ENCODE measurements around the gene TMEM98.
"Not testable (repeated sequence)": the region's sequence is repeated elsewhere in the genome, so short reads cannot be mapped to it uniquely, and the experiment has no call there.

TMEM98 gene

DNA sequence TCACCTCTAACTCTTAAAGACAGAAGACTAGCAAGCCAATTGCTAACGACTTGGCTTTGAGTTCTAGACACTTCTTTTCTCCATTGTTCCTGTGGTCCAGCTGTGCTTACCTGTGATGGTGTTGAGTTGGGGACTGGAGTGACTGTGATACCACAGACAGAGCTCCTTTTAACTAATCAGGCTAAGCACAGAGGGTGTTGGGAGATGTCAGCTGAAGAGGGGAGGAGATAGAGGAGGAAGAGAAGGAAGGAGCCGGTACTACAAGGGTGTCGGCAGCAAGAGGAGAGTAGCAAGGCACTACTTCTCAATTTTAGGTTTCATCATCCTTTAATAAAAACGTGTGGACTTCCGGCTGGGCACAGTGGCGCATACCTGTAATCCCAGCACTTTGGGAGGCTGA lies 45.9 kb upstream of the TMEM98 start:
- TF ChIP-seq CSDC2 (CRISPR knock-in tag; IDR thresholded peaks at IDR 0.05) (no peak), ZFP30 (CRISPR knock-in tag; IDR thresholded peaks at IDR 0.05) (no peak), TCF4 (CRISPR knock-in tag; IDR thresholded peaks at IDR 0.05; ENCODE audit: borderline replicate concordance) (no peak)
- TF ChIP-seq, protein P1, sequence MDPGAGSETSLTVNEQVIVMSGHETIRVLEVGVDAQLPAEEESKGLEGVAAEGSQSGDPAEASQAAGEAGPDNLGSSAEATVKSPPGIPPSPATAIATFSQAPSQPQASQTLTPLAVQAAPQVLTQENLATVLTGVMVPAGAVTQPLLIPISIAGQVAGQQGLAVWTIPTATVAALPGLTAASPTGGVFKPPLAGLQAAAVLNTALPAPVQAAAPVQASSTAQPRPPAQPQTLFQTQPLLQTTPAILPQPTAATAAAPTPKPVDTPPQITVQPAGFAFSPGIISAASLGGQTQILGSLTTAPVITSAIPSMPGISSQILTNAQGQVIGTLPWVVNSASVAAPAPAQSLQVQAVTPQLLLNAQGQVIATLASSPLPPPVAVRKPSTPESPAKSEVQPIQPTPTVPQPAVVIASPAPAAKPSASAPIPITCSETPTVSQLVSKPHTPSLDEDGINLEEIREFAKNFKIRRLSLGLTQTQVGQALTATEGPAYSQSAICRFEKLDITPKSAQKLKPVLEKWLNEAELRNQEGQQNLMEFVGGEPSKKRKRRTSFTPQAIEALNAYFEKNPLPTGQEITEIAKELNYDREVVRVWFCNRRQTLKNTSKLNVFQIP (CRISPR knock-in tag; IDR thresholded peaks at IDR 0.05; ENCODE audit: borderline replicate concordance, low read depth), result no peak
- no peak for ATAC-seq

DNA sequence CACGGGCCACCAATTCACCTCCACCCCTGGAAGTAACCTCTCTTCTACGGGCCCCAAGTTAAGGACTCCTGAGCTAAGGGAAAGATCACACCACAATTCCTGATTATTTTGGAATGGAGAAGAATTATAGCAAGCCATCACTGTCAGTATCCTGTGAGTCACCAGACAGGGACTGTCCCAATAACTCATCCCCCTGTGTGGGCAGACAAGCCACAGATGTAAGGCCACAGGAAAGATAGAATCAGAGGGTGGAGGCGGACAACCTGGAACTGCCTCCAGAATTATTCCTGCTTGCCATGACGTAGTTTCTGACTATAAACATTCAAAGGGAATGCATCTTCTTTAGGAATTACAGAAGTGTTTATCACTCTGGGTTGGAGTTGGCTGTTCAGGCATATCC lies 45.2 kb upstream of the TMEM98 start:
- TF ChIP-seq ESRRG (CRISPR knock-in tag; IDR thresholded peaks at IDR 0.05), result no peak
- TF ChIP-seq ZFP3 (CRISPR knock-in tag; IDR thresholded peaks at IDR 0.05), result no peak
- TF ChIP-seq, protein P2, sequence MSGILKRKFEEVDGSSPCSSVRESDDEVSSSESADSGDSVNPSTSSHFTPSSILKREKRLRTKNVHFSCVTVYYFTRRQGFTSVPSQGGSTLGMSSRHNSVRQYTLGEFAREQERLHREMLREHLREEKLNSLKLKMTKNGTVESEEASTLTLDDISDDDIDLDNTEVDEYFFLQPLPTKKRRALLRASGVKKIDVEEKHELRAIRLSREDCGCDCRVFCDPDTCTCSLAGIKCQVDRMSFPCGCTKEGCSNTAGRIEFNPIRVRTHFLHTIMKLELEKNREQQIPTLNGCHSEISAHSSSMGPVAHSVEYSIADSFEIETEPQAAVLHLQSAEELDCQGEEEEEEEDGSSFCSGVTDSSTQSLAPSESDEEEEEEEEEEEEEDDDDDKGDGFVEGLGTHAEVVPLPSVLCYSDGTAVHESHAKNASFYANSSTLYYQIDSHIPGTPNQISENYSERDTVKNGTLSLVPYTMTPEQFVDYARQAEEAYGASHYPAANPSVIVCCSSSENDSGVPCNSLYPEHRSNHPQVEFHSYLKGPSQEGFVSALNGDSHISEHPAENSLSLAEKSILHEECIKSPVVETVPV (CRISPR knock-in tag; IDR thresholded peaks at IDR 0.05), result no peak
- no peak for TF ChIP-seq ISL1 (CRISPR knock-in tag; IDR thresholded peaks at IDR 0.05)
- no peak for TF ChIP-seq GLIS3 (CRISPR knock-in tag; IDR thresholded peaks at IDR 0.05)
- TF ChIP-seq, protein P1 (CRISPR knock-in tag; IDR thresholded peaks at IDR 0.05; ENCODE audit: borderline replicate concordance, low read depth), result no peak
- TF ChIP-seq, protein P3, sequence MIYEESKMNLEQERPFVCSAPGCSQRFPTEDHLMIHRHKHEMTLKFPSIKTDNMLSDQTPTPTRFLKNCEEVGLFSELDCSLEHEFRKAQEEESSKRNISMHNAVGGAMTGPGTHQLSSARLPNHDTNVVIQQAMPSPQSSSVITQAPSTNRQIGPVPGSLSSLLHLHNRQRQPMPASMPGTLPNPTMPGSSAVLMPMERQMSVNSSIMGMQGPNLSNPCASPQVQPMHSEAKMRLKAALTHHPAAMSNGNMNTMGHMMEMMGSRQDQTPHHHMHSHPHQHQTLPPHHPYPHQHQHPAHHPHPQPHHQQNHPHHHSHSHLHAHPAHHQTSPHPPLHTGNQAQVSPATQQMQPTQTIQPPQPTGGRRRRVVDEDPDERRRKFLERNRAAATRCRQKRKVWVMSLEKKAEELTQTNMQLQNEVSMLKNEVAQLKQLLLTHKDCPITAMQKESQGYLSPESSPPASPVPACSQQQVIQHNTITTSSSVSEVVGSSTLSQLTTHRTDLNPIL (CRISPR knock-in tag; IDR thresholded peaks at IDR 0.05; ENCODE audit: low read depth), result no peak
- no peak for TF ChIP-seq RARB (CRISPR knock-in tag; IDR thresholded peaks at IDR 0.05)
- no peak for TF ChIP-seq ZNF8 (CRISPR knock-in tag; IDR thresholded peaks at IDR 0.05)
- no peak for TF ChIP-seq OSR1 (CRISPR knock-in tag; IDR thresholded peaks at IDR 0.05)
- TF ChIP-seq ARNTL (CRISPR knock-in tag; IDR thresholded peaks at IDR 0.05; ENCODE audit: borderline replicate concordance, low read depth), result no peak
- TF ChIP-seq TOX (CRISPR knock-in tag; IDR thresholded peaks at IDR 0.05; ENCODE audit: borderline replicate concordance), result no peak
- TF ChIP-seq ZFP30 (CRISPR knock-in tag; IDR thresholded peaks at IDR 0.05), result no peak
- TF ChIP-seq ZNF565 (CRISPR knock-in tag; conservative IDR thresholded peaks at IDR 0.05; ENCODE audit: low read depth), result no peak
- TF ChIP-seq SNAI2 (CRISPR knock-in tag; IDR thresholded peaks at IDR 0.05), result no peak
- TF ChIP-seq PPARA (CRISPR knock-in tag; IDR thresholded peaks at IDR 0.05; ENCODE audit: borderline replicate concordance), result no peak
- TF ChIP-seq, protein P4, sequence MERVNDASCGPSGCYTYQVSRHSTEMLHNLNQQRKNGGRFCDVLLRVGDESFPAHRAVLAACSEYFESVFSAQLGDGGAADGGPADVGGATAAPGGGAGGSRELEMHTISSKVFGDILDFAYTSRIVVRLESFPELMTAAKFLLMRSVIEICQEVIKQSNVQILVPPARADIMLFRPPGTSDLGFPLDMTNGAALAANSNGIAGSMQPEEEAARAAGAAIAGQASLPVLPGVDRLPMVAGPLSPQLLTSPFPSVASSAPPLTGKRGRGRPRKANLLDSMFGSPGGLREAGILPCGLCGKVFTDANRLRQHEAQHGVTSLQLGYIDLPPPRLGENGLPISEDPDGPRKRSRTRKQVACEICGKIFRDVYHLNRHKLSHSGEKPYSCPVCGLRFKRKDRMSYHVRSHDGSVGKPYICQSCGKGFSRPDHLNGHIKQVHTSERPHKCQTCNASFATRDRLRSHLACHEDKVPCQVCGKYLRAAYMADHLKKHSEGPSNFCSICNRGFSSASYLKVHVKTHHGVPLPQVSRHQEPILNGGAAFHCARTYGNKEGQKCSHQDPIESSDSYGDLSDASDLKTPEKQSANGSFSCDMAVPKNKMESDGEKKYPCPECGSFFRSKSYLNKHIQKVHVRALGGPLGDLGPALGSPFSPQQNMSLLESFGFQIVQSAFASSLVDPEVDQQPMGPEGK (CRISPR knock-in tag; IDR thresholded peaks at IDR 0.05; ENCODE audit: borderline replicate concordance), result no peak
- TF ChIP-seq TCF4 (CRISPR knock-in tag; IDR thresholded peaks at IDR 0.05; ENCODE audit: borderline replicate concordance), result no peak
- no peak for TF ChIP-seq CSDC2 (CRISPR knock-in tag; IDR thresholded peaks at IDR 0.05)
- no peak for TF ChIP-seq ZNF70 (CRISPR knock-in tag; IDR thresholded peaks at IDR 0.05)
- peak; percentile 55 for ATAC-seq

DNA sequence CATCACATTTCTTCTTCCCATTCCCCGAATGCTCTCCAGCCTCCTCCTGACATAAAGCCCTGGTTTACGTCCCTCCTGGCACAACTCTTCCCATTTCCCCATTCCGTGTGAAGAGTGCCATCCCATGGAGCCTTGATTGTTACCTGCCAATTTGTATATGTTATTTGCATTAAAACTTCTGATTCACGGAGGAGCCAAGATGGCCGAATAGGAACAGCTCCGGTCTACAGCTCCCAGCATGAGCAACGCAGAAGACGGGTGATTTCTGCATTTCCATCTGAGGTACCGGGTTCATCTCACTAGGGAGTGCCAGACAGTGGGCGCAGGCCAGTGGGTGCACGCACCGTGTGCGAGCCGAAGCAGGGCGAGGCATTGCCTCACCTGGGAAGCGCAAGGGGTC lies 41.0 kb upstream of the TMEM98 start:
- ATAC-seq, result not testable (repeated sequence)

DNA sequence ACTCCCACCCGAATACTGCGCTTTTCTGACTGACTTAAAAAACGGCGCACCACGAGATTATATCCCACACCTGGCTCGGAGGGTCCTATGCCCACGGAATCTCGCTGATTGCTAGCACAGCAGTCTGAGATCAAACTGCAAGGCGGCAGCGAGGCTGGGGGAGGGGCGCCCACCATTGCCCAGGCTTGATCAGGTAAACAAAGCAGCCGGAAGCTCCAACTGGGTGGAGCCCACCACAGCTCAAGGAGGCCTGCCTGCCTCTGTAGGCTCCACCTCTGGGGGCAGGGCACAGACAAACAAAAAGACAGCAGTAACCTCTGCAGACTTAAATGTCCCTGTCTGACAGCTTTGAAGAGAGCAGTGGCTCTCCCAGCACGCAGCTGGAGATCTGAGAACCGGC lies 40.5 kb upstream of the TMEM98 start:
- not testable (repeated sequence) for ATAC-seq

DNA sequence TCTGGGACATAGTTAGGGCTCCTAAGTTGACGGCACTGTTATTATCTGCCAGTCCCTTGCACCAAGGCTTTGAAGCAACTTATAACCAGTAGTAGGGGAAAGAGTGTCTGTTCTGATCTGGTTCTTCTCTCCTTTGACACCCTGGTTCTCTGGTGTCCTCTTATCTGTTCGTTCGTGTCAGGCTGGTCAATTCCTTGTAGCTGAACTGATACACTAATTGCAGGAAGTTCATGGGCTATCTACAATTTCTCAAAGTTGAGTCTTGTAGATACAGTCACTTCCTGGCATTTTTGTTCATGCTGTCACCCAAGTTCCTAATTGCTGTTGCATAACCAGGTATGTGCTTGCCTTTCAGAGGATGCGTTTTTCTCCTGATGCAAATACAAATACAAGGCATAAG lies 33.7 kb upstream of the TMEM98 start:
- ATAC-seq, result no peak
- TF ChIP-seq ESRRG (CRISPR knock-in tag; IDR thresholded peaks at IDR 0.05) (no peak), ZFP3 (CRISPR knock-in tag; IDR thresholded peaks at IDR 0.05) (no peak), TOX (CRISPR knock-in tag; IDR thresholded peaks at IDR 0.05; ENCODE audit: borderline replicate concordance) (no peak), ZNF565 (CRISPR knock-in tag; conservative IDR thresholded peaks at IDR 0.05; ENCODE audit: low read depth) (no peak), ZNF8 (CRISPR knock-in tag; IDR thresholded peaks at IDR 0.05) (no peak), RARB (CRISPR knock-in tag; IDR thresholded peaks at IDR 0.05) (no peak), GLIS3 (CRISPR knock-in tag; IDR thresholded peaks at IDR 0.05) (no peak), ISL1 (CRISPR knock-in tag; IDR thresholded peaks at IDR 0.05) (no peak), ZFP30 (CRISPR knock-in tag; IDR thresholded peaks at IDR 0.05) (no peak), PPARA (CRISPR knock-in tag; IDR thresholded peaks at IDR 0.05; ENCODE audit: borderline replicate concordance) (no peak), SNAI2 (CRISPR knock-in tag; IDR thresholded peaks at IDR 0.05) (no peak)
- TF ChIP-seq, protein P2 (CRISPR knock-in tag; IDR thresholded peaks at IDR 0.05), result no peak
- TF ChIP-seq, protein P5, sequence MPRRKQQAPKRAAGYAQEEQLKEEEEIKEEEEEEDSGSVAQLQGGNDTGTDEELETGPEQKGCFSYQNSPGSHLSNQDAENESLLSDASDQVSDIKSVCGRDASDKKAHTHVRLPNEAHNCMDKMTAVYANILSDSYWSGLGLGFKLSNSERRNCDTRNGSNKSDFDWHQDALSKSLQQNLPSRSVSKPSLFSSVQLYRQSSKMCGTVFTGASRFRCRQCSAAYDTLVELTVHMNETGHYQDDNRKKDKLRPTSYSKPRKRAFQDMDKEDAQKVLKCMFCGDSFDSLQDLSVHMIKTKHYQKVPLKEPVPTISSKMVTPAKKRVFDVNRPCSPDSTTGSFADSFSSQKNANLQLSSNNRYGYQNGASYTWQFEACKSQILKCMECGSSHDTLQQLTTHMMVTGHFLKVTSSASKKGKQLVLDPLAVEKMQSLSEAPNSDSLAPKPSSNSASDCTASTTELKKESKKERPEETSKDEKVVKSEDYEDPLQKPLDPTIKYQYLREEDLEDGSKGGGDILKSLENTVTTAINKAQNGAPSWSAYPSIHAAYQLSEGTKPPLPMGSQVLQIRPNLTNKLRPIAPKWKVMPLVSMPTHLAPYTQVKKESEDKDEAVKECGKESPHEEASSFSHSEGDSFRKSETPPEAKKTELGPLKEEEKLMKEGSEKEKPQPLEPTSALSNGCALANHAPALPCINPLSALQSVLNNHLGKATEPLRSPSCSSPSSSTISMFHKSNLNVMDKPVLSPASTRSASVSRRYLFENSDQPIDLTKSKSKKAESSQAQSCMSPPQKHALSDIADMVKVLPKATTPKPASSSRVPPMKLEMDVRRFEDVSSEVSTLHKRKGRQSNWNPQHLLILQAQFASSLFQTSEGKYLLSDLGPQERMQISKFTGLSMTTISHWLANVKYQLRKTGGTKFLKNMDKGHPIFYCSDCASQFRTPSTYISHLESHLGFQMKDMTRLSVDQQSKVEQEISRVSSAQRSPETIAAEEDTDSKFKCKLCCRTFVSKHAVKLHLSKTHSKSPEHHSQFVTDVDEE (CRISPR knock-in tag; IDR thresholded peaks at IDR 0.05), result no peak

Measured in SK-N-SH treated with all-trans-retinoic acid at 6 μM for 48 hours (cell line).